NCI-H446 (cell line): ENCODE data around the gene FAM131B.
"Not testable (repeated sequence)": the region's sequence is repeated elsewhere in the genome, so short reads cannot be mapped to it uniquely, and the experiment has no call there.

Experiments
- DNase-seq, 2 experiments: peaks; one replicate each; lab custom pipeline; 2025; lab: John Stamatoyannopoulos, UW

FAM131B gene

GRCh38 chr7:143362131-143363015, at the start of gene FAM131B:
Gene FAM131B (minus strand): TSS chr7:143362713. CDS start chr7:143362603, 110 bp downstream.
- DNase-seq = no peak

GRCh38 chr7:143411976-143412708, 49.6 kb upstream of the FAM131B start:
- no peak for DNase-seq

DNA sequence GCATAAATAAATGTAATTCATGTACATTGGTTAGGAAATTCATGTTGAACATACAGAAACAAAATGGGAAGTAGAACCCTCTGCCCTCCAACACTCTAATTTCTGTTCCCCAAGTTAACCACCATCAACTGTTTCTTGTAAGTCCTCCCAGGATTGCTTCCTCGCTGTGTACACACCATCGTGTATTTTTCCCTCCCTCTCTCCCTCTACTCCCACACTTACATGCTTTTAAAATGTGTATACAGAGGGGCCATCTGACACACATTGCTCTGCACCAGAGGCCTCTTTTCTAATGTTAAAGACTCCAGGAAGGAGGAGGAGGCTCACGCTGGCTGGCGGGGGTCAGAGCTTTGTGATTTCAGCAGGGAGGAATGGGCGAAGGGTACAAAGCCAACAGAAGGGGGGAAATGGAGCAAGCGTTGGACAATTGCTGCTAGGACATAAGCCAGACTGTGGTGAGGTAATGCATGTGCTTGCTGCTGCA, 48.0 kb upstream of the FAM131B start:
- DNase-seq = no peak

DNA sequence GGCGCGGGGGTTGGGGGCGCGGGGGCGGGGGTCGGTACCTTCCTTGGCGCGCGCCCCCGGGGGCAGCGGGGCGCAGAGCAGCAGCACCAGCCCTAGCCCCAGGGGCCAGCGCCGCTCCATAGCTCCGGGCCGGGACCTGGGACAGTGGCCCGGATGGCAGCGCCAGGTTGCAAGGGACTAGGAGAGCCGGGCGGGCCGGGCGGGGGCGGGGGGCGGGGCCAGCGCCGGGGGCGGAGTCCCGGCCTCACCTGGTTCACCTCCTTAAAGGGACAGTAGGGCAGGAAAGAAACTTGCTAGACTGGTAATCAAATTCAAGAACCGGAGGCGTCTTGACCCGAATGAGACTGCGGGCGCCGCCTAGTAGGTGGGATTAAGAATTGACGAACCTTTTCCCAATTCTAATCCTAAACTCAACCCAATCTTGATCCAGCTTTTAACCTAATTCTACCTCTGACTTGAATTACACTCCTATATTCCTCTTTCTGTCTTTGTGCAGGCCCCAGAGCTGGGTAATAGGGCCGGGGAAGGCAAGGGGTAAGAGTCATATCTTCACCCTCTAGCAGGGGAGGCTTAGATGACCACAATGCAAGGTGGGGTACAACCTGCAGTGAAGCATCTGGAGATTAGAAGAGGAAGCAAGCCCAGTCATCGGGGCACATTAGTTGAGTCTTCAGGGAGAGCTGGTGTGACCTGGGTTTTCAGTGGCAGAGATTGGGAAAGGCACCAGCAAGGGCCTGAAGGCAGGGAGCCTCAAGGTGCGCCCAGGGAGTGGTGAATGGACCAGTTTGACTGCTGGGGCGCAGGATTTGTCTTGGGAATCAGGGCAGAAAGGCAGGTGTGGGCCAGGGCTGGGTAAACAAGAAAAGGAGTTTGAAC, 46.4 kb upstream of the FAM131B start, which contains the start of gene EPHA1:
EPHA1 (minus strand) TSS at position 171 of the 876 bp plus-strand sequence; CDS start at position 120, 51 bp downstream.
- DNase-seq = no peak

GRCh38 chr7:143408252-143408685, 45.8 kb upstream of the FAM131B start:
- DNase-seq = no peak

GRCh38 chr7:143407287-143408251, 45.1 kb upstream of the FAM131B start:
- DNase-seq = no peak

DNA sequence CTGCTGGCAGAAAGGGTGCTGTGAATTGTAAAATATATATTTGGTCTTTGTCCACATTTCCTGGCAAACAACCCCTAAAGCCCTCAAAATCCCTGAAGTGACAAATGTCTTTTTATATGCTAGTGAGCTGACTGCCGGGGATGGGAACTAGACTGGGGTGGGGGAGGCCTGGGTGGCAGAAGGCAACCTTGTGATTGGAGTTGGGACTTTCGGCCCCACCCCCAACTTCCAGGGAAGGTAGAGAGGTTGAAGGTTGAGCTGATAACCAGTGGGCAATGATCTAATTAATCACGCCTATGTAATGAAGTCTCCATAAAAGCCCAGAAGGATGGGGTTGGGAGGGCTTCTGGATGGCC, 43.5 kb upstream of the FAM131B start:
- DNase-seq = no peak

- DNase-seq = no peak
These were observed 42.9 kb upstream of the FAM131B start for GRCh38 chr7:143405173-143406001.

DNA sequence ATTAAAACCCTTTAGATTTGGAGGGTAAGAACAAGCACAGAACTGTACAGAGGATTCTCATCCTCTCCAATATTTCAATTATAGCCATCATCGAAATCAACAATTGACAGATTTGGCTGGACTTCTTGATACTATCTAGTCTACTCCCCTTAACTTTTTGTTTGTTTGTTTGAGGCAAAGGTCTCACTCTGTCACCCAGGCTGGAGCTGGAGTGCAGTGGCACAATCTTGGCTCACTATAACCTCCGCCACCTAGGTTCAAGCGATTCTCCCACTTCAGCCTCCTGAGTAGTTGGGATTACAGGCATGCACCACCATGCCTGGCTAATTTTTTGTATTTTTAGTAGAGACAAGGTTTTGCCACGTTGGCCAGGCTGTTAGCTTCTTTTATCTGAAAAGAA, 39.7 kb upstream of the FAM131B start:
- not testable (repeated sequence) for DNase-seq

GRCh38 chr7:143401265-143401664, 38.8 kb upstream of the FAM131B start:
- no peak for DNase-seq

- DNase-seq = no peak
These were observed 37.1 kb upstream of the FAM131B start for GRCh38 chr7:143399642-143400041.

- no peak for DNase-seq
These were observed 36.6 kb upstream of the FAM131B start for GRCh38 chr7:143399151-143399550.

DNA sequence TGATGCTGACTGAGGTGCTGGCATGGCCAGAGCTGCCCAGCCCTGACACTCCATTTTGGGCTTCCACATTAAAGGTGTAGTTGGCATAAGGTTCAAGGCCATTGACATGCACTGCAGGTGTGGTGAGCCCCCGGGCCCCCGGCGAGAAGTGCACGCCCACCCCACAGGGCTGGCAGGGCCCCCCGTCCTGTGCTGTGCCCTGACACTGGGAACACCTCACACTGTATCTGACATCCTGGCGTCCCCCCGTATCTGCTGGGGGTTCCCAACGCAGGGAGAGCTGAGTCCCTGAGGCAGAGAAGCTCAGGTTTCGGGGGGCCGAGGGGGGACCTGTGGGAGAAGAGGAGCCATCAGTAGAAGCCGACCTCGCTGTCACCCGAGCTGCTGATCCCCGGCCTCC, 36.1 kb upstream of the FAM131B start:
- DNase-seq = no peak

- DNase-seq = no peak
These were observed 35.4 kb upstream of the FAM131B start for GRCh38 chr7:143397710-143398530.

DNA sequence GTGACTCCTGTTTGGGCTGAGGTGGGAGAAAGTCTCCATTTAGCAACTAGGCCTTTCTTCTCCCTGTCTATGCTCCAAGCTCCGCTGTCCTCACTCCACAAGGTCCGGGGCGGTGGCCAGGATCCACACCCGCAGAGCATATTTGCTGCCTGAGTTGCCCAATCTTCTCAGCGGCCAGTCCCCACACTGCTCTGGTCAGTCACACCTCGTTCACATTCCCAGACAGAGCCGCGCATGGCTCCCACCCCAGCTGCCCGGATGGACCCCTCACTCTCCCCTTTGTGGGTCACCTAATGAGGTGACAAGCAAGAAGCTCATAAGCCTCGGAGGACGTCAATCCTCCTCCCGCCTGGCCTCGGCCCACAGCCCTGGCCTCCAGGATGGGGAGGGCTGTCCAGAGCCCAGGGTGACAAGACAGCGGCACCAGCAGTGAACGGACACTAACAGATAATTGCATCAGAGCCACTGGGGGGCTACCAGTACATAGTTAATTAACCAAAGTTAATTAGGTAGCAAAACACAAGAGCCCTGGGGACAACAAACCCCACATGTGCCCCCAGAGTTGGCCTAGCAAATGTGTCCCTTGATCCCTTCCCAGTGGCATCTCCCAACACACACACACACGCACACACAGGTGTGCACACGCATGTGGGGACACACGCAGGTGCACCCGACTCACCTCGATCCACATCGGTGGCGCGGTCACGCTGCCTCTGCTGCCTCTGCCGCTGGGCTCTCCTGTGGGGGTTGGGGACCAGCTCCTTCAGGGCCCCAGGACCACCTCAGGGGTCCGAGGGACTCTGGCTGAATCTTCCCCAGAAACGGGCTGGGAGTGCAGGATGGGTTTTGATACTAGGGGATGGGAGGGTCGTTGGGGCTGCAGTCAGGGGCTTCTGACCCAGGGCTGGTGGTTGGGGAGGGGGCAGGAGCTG, 34.4 kb upstream of the FAM131B start:
- DNase-seq = no peak

GRCh38 chr7:143396182-143396581, 33.7 kb upstream of the FAM131B start:
- DNase-seq = no peak
